ENCODE measurements around the gene CR1.

GRCh38 chr1:207461649-207462048 is 34.3 kb upstream of the CR1 start:
- TF ChIP-seq, protein P1, sequence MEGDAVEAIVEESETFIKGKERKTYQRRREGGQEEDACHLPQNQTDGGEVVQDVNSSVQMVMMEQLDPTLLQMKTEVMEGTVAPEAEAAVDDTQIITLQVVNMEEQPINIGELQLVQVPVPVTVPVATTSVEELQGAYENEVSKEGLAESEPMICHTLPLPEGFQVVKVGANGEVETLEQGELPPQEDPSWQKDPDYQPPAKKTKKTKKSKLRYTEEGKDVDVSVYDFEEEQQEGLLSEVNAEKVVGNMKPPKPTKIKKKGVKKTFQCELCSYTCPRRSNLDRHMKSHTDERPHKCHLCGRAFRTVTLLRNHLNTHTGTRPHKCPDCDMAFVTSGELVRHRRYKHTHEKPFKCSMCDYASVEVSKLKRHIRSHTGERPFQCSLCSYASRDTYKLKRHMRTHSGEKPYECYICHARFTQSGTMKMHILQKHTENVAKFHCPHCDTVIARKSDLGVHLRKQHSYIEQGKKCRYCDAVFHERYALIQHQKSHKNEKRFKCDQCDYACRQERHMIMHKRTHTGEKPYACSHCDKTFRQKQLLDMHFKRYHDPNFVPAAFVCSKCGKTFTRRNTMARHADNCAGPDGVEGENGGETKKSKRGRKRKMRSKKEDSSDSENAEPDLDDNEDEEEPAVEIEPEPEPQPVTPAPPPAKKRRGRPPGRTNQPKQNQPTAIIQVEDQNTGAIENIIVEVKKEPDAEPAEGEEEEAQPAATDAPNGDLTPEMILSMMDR (IDR thresholded peaks at IDR 0.05; ENCODE audit: borderline replicate concordance, extremely low read depth, low read length, poor library complexity, severe bottlenecking) = no peak
- no peak for TF ChIP-seq EZH2 (IDR thresholded peaks at IDR 0.05; ENCODE audit: borderline replicate concordance, low read depth, low read length, severe bottlenecking)
